ENCODE data around the gene FRMD4A.

Gene FRMD4A

GRCh38 chr10:13969792-13970140 is 361.0 kb downstream of the FRMD4A start:
- TF ChIP-seq CTCF (IDR thresholded peaks at IDR 0.05; ENCODE audit: low read depth, low read length): no peak
- no peak for DNase-seq (ENCODE audit: extremely low read depth, low read depth)

GRCh38 chr10:13969118-13969791 is 361.5 kb downstream of the FRMD4A start:
- DNase-seq (ENCODE audit: extremely low read depth, low read depth): no peak
- no peak for TF ChIP-seq CTCF (IDR thresholded peaks at IDR 0.05; ENCODE audit: low read depth, low read length)

GRCh38 chr10:13961853-13962252 is 368.9 kb downstream of the FRMD4A start:
- no peak for DNase-seq (ENCODE audit: extremely low read depth, low read depth)
- no peak for TF ChIP-seq CTCF (IDR thresholded peaks at IDR 0.05; ENCODE audit: low read depth, low read length)

- no peak for TF ChIP-seq CTCF (IDR thresholded peaks at IDR 0.05; ENCODE audit: low read depth, low read length)
- DNase-seq (ENCODE audit: extremely low read depth, low read depth): peak; percentile 75
Measured at GRCh38 chr10:13961097-13961496, 369.6 kb downstream of the FRMD4A start.

- no peak for TF ChIP-seq CTCF (IDR thresholded peaks at IDR 0.05; ENCODE audit: low read depth, low read length)
- no peak for DNase-seq (ENCODE audit: extremely low read depth, low read depth)
Measured at GRCh38 chr10:13960603-13961002, 370.1 kb downstream of the FRMD4A start.

GRCh38 chr10:13959443-13960359 is 371.0 kb downstream of the FRMD4A start:
- DNase-seq (ENCODE audit: extremely low read depth, low read depth): no peak
- TF ChIP-seq CTCF (IDR thresholded peaks at IDR 0.05; ENCODE audit: low read depth, low read length): no peak

GRCh38 chr10:13957856-13958255 is 372.9 kb downstream of the FRMD4A start:
- no peak for DNase-seq (ENCODE audit: extremely low read depth, low read depth)
- TF ChIP-seq CTCF (IDR thresholded peaks at IDR 0.05; ENCODE audit: low read depth, low read length): no peak

Data from AG09319 (cell line).